SK-N-SH treated with all-trans-retinoic acid at 6 μM for 48 hours (cell line): Measurements from ENCODE around the gene CEP250.

ENCODE experiments used
- ATAC-seq: fragments of 200-7000 bp; cut with Tn5 transposase; 3 replicates; pipeline ENCODE4 v1.9.1; 2020; ENCODE audit warnings: mild to moderate bottlenecking, moderate library complexity
- ARNTL ChIP-seq: fragments of 450-650 bp; formaldehyde crosslinking; IDR thresholded peaks from 2 replicates; pipeline ENCODE4 v1.5.0; 2020; ENCODE audit warnings: low read depth, mild to moderate bottlenecking, moderate library complexity, borderline replicate concordance
- BACH2 ChIP-seq: fragments of 250-450 bp; sonication (Bioruptor Pico); IDR thresholded peaks from 2 replicates; pipeline ENCODE4 v1.9.0; 2021; ENCODE audit warnings: mild to moderate bottlenecking, borderline replicate concordance
- CREB5 ChIP-seq: fragments of 250-450 bp; sonication (Bioruptor Pico); IDR thresholded peaks from 2 replicates; pipeline ENCODE4 v1.5.1; 2020; ENCODE audit warnings: low read depth, mild to moderate bottlenecking, moderate library complexity
- CSDC2 ChIP-seq: fragments of 250-450 bp; sonication (Bioruptor Pico); IDR thresholded peaks from 2 replicates; pipeline ENCODE4 v1.5.0; 2020; ENCODE audit warnings: mild to moderate bottlenecking, moderate library complexity
- CSRNP3 ChIP-seq: fragments of 250-450 bp; sonication (Bioruptor Pico); IDR thresholded peaks from 2 replicates; pipeline ENCODE4 v1.5.1; 2021; ENCODE audit warnings: mild to moderate bottlenecking, moderate library complexity
- ESRRG ChIP-seq: fragments of 250-450 bp; sonication (Bioruptor Pico); IDR thresholded peaks from 2 replicates; pipeline ENCODE4 v1.6.1; 2021; ENCODE audit warnings: mild to moderate bottlenecking
- GLIS3 ChIP-seq: fragments of 250-450 bp; sonication (Bioruptor Pico); IDR thresholded peaks from 2 replicates; pipeline ENCODE4 v1.5.0; 2020; ENCODE audit warnings: mild to moderate bottlenecking, moderate library complexity
- ISL1 ChIP-seq: fragments of 250-450 bp; sonication (Bioruptor Pico); IDR thresholded peaks from 2 replicates; pipeline ENCODE4 v2.1.2; 2022; ENCODE audit warnings: mild to moderate bottlenecking, moderate library complexity
- OSR1 ChIP-seq: fragments of 250-450 bp; sonication (Bioruptor Pico); IDR thresholded peaks from 2 replicates; pipeline ENCODE4 v1.8.0; 2022; ENCODE audit warnings: moderate library complexity, mild to moderate bottlenecking, inconsistent platforms
- PATZ1 ChIP-seq: fragments of 250-450 bp; sonication (Bioruptor Pico); IDR thresholded peaks from 2 replicates; pipeline ENCODE4 v1.8.0; 2020; ENCODE audit warnings: mild to moderate bottlenecking, moderate library complexity, borderline replicate concordance
- POU6F1 ChIP-seq: fragments of 250-450 bp; sonication (Bioruptor Pico); IDR thresholded peaks from 2 replicates; pipeline ENCODE4 v1.8.0; 2021; ENCODE audit warnings: low read depth, mild to moderate bottlenecking, moderate library complexity, borderline replicate concordance
- PPARA ChIP-seq: fragments of 250-450 bp; sonication (Bioruptor Pico); IDR thresholded peaks from 2 replicates; pipeline ENCODE4 v1.5.0; 2020; ENCODE audit warnings: mild to moderate bottlenecking, borderline replicate concordance
- RARB ChIP-seq: fragments of 250-450 bp; sonication (Bioruptor Pico); IDR thresholded peaks from 2 replicates; pipeline ENCODE4 v1.8.0; 2021; ENCODE audit warnings: mild to moderate bottlenecking, moderate library complexity
- SNAI2 ChIP-seq: fragments of 250-450 bp; sonication (Bioruptor Pico); IDR thresholded peaks from 2 replicates; pipeline ENCODE4 v1.5.0; 2020; ENCODE audit warnings: mild to moderate bottlenecking, moderate library complexity
- TCF4 ChIP-seq: fragments of 250-450 bp; sonication (Bioruptor Pico); IDR thresholded peaks from 2 replicates; pipeline ENCODE4 v1.8.0; 2021; ENCODE audit warnings: mild to moderate bottlenecking, moderate library complexity, borderline replicate concordance
- TOX ChIP-seq: fragments of 250-450 bp; sonication (Bioruptor Pico); IDR thresholded peaks from 2 replicates; pipeline ENCODE4 v1.8.0; 2021; ENCODE audit warnings: mild to moderate bottlenecking, moderate library complexity, borderline replicate concordance
- TSHZ2 ChIP-seq: fragments of 250-450 bp; sonication (Bioruptor Pico); IDR thresholded peaks from 2 replicates; pipeline ENCODE4 v1.5.0; 2020; ENCODE audit warnings: mild to moderate bottlenecking, moderate library complexity
- ZC3H10 ChIP-seq: fragments of 250-450 bp; sonication (Bioruptor Pico); IDR thresholded peaks from 2 replicates; pipeline ENCODE4 v1.5.1; 2021; ENCODE audit warnings: mild to moderate bottlenecking, moderate library complexity
- ZFP3 ChIP-seq: fragments of 250-450 bp; sonication (Bioruptor Pico); IDR thresholded peaks from 2 replicates; pipeline ENCODE4 v1.5.0; 2020; ENCODE audit warnings: mild to moderate bottlenecking, moderate library complexity
- ZFP30 ChIP-seq: fragments of 450-650 bp; formaldehyde crosslinking; IDR thresholded peaks from 2 replicates; pipeline ENCODE4 v1.5.0; 2022; ENCODE audit warnings: mild to moderate bottlenecking, moderate library complexity
- ZNF565 ChIP-seq: fragments of 450-650 bp; formaldehyde crosslinking; conservative IDR thresholded peaks from 2 replicates; pipeline ENCODE4 v1.5.0; 2020; ENCODE audit warnings: low read depth, mild to moderate bottlenecking, moderate library complexity
- ZNF70 ChIP-seq: fragments of 450-650 bp; formaldehyde crosslinking; IDR thresholded peaks from 2 replicates; pipeline ENCODE4 v1.5.0; 2020; ENCODE audit warnings: mild to moderate bottlenecking, moderate library complexity
- ZNF8 ChIP-seq: fragments of 450-650 bp; formaldehyde crosslinking; IDR thresholded peaks from 2 replicates; pipeline ENCODE4 v1.5.0; 2020; ENCODE audit warnings: mild to moderate bottlenecking, moderate library complexity

CEP250 gene

DNA sequence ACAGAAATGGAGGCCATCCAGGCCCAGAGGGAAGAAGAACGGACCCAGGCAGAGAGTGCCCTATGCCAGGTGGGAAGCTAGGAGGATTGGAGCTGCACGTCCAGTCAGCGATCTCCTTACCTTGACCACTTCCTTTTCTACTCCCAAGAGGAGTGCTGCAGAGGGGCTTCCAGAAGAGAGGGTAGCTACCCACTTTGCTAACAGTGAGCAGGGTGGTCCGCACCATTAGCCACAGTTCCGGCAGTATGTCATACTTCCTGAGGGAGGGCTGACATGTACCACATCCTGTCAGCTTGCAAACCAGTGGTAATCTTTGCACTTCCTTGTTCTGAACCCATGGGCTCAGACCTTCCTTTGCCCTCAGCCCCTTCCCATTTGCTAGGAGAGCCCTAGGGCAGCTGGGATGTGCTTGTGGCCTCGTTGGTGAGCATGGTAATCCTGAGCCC is 35.4 kb downstream of the CEP250 start:
- no peak for TF ChIP-seq TCF4 (CRISPR knock-in tag)
- TF ChIP-seq ZNF70: no peak
- TF ChIP-seq SNAI2: no peak
- TF ChIP-seq ZFP3 (CRISPR knock-in tag): no peak
- TF ChIP-seq RARB (CRISPR knock-in tag): no peak
- TF ChIP-seq CREB5 (CRISPR knock-in tag): no peak
- TF ChIP-seq ZNF565: no peak
- no peak for TF ChIP-seq ARNTL (CRISPR knock-in tag)
- no peak for TF ChIP-seq PATZ1
- no peak for ATAC-seq

GRCh38 chr20:35491823-35492222 is 36.4 kb downstream of the CEP250 start:
- ATAC-seq: no peak
- no peak for TF ChIP-seq OSR1 (CRISPR knock-in tag)
- no peak for TF ChIP-seq ESRRG (CRISPR knock-in tag)
- no peak for TF ChIP-seq POU6F1 (CRISPR knock-in tag)
- no peak for TF ChIP-seq TSHZ2
- no peak for TF ChIP-seq ISL1 (CRISPR knock-in tag)
- TF ChIP-seq CSDC2 (CRISPR knock-in tag): no peak
- no peak for TF ChIP-seq ZC3H10
- TF ChIP-seq CREB5 (CRISPR knock-in tag): no peak
- TF ChIP-seq BACH2 (CRISPR knock-in tag): no peak
- TF ChIP-seq ZNF8: no peak
- TF ChIP-seq CSRNP3: no peak
- no peak for TF ChIP-seq ARNTL (CRISPR knock-in tag)
- TF ChIP-seq GLIS3 (CRISPR knock-in tag): no peak

- ATAC-seq: no peak
- no peak for TF ChIP-seq TOX (CRISPR knock-in tag)
- TF ChIP-seq PPARA (CRISPR knock-in tag): no peak
- no peak for TF ChIP-seq CREB5 (CRISPR knock-in tag)
- no peak for TF ChIP-seq ZNF70
- no peak for TF ChIP-seq ZFP3 (CRISPR knock-in tag)
- TF ChIP-seq ZFP30: no peak
- TF ChIP-seq CSDC2 (CRISPR knock-in tag): no peak
- TF ChIP-seq TCF4 (CRISPR knock-in tag): no peak
- no peak for TF ChIP-seq RARB (CRISPR knock-in tag)
- TF ChIP-seq CSRNP3: no peak
- no peak for TF ChIP-seq OSR1 (CRISPR knock-in tag)
- no peak for TF ChIP-seq ZC3H10
- TF ChIP-seq ESRRG (CRISPR knock-in tag): no peak
- TF ChIP-seq POU6F1 (CRISPR knock-in tag): no peak
These were observed 37.0 kb downstream of the CEP250 start for GRCh38 chr20:35492352-35492751.
